HS-5 (cell line): ENCODE data around the gene SLC22A31.
"Not testable (repeated sequence)": the region's sequence is repeated elsewhere in the genome, so short reads cannot be mapped to it uniquely, and the experiment has no call there.

Experiments
- DNase-seq: peaks from one replicate; pipeline ENCODE4 v3.0.0-alpha.2; 2012; ENCODE audit warnings: low read depth

Gene SLC22A31

DNA sequence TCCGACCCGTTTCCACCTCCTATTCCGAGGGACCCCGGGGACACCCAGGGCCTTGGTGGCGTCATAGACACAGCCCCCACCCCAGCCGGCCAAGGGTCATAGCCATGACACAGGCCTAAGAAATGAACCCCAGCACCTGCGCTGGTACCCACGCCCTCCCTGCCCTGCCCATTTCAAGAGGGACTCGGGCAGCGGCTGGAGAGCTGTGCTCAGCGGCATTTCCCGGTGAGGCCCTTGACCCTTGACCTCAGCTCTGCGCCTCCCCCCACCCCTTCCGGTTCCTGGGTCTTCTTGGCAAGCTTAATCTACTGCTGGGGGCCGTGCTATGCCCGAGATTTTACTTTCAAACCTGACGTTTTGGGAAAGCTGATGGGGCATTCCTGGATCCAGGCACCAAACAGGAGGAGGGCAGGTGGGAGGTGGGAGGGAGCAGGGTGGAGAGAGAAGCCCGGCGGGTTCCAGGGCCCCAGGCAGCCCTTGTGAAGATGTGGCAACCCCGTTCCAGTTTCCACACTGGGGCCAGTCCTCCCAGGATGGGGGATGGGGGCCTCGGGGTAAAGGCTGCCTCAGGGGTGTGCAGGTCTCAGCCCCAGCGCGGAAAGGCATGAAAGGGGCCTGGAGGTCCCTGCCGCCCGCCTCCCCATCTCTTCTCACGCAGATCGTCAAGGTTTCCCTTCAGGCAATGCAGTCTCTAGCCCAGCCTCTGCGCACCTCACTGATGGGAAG, at the start of gene SLC22A31:
SLC22A31 (minus strand) TSS at position 414 of the 726 bp plus-strand sequence; CDS start at position 378, 36 bp downstream.
- no peak for DNase-seq

- no peak for DNase-seq
Measured at GRCh38 chr16:89248196-89248982, 48.1 kb upstream of the SLC22A31 start.

DNA sequence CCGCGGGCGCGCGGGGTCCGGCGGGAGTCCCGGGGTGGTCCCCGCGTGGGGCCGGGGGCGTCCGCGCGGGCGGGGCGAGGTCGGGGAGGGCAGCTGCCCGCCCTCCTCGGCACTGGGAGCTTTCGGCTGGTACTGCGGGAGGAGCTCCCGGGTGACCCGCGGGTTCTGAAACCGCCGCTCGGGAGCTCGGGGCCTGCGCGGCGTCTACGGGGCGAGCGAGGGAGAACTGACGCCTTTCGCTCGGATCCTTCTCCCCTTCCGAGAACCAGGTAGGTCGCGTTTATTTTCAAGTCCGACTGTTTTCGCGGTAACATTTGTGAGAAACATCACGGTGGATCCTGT, 47.4 kb upstream of the SLC22A31 start:
- not testable (repeated sequence) for DNase-seq

- no peak for DNase-seq
Measured at GRCh38 chr16:89246903-89247733, 46.8 kb upstream of the SLC22A31 start.

GRCh38 chr16:89246383-89246902, 46.1 kb upstream of the SLC22A31 start:
- no peak for DNase-seq

DNA sequence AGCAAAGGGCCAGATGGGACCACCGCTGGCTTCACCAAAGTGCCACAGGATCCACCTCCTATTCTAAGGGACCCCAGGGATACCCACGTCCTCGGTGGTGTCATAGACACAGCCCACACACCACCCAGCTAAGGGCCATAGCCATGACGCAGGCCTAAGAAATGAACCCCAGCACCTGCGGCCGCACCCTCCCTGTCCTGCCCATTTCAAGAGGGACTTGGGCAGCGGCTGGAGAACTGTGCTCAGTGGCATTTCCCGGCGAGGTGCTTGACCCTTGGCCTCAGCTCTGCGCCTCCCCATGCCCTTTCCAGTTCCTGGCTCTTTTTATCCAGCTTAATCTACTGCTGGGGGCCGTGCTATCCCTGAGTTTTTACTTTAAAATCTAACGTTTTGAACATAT, 44.4 kb upstream of the SLC22A31 start:
- DNase-seq, result no peak

- DNase-seq, result not testable (repeated sequence)
Measured at GRCh38 chr16:89244264-89244663, 43.9 kb upstream of the SLC22A31 start.

- DNase-seq, result no peak
Measured at GRCh38 chr16:89243664-89244063, 43.3 kb upstream of the SLC22A31 start.

DNA sequence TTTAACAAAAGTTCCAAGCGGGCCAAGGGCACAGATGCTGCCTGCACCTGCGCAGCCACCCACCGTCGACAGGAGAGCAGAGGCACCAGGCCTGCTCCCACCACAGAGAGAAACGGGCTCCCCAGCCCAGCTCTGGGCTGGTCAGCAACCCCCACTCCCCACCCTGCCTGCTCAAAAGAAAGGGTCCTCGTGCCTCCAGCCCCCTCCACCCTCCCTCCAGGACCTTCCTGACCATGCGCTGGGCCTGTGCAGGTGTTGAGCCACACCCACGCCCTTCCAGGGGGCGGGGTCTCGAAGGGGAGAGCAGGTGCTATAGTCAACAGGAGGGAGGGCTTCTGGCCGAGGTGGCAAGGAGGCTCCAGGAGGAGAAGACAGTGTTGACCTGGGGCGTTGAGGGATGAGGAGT, 42.5 kb upstream of the SLC22A31 start:
- no peak for DNase-seq

DNA sequence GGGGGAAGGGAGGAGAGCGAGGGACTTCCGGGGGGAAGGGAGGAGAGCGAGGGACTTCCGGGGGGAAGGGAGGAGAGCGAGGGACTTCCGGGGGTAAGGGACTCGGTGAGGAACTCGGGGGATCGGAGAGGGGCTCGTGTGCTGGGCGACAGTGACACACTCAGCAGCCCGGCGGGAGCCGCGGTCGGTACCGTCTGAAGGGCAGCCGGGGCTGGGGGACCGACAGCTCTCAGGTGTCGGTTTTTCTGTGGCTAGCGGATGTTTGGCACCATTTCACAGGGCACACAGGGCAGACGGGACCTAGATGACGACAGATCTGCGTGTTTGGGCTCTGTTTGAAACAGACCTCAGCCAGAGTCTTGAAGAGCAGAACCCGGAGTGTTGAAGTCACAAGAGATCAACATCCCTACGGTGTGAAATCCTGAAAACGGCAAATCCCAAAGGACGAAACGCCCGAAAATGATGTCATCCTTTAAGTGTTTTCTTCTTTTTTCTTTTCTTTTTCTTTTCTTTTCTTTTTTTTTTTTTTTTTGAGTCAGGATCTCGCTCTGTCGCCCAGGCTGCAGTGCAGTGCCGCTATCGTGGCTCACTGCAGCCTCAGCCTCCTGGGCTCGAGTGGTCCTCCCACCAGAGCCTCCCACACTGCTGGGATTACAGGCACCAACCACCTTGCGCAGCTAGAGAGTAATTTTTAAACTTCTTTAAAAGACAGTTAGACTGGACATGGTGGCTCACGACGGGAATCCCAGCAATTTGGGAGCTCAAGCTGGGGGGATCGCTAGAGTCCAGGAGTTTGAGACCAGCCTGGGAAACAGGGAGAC, 41.1 kb upstream of the SLC22A31 start:
- peak; percentile 30 for DNase-seq

DNA sequence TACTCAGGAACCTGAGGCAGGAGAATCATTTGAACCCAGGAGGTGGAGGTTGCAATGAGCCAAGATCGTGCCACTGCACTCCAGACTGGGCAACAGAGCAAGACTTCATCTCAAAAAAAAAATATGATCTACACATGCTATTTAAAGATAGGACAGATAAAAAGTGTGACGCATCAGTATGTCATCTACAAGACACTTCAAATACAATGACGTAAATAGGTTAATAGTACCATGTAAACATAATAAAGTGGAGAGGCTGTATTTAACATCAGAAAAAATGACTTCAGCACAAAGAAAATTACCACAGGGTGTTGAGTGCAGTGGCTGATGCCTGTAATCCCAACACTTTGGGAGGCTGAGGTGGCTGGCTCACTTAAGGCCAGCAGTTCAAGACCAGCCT, 37.4 kb upstream of the SLC22A31 start:
- no peak for DNase-seq

- no peak for DNase-seq
Measured at GRCh38 chr16:89233678-89234490, 33.5 kb upstream of the SLC22A31 start.

- no peak for DNase-seq
Measured at GRCh38 chr16:89232107-89232506, 31.8 kb upstream of the SLC22A31 start.

- DNase-seq, result no peak
Measured at GRCh38 chr16:89230255-89230654, 29.9 kb upstream of the SLC22A31 start.

DNA sequence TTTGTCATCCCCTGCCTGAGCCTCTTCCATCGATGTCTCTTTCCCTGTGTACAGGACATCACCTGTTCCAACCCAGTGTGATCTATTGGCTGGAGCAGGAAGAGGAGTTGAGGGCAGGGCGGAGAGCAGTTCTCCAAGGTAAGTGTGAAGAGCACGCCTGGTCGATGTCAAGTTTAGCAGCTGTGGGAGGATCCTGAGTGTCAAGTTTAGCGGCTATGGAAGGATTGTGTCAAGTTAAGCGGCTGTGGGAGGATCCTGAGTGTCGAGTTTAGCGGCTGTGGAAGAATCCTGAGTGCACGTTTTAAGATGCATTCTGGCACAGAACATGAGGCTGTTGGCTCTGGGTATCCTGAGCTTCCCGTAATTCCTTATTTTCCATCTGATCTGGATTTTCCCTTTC, 24.3 kb upstream of the SLC22A31 start:
- no peak for DNase-seq

DNA sequence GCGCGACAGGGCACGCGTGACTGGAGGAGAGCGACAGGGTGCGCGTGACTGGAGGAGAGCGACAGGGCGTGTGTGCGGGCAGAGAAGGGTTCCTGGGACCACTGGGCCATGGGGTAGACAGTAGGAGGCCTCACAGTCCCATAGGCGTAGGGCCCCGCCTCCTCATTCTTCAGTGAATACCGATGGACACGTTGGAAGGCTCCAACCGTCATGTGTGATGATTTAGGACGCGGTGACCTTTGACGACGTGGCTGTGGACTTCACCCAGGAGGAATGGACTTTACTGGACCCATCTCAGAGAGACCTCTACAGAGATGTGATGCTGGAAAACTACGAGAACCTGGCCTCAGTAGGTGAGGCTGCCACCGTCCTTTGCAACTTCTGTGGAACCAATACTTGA, 22.6 kb upstream of the SLC22A31 start:
- no peak for DNase-seq

DNA sequence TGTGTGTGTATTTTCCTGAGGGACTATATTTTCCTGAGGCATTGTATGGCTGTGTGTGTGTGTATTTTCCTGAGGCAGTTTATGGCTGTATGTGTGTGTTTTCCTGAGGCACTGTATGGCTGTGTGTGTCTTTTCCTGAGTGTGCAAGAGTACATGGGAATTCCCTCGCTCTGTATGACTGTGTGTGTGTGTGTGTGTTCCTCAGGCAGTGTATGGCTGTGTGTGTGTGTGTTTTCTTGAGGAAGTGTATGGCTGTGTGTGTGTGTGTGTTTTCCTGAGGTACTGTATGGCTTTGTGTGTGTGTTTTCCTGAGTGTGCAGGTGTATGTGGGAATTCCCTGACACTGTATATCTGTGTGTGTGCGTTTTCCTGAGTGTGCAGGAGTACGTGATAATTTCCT, 21.3 kb upstream of the SLC22A31 start:
- DNase-seq, result no peak

DNA sequence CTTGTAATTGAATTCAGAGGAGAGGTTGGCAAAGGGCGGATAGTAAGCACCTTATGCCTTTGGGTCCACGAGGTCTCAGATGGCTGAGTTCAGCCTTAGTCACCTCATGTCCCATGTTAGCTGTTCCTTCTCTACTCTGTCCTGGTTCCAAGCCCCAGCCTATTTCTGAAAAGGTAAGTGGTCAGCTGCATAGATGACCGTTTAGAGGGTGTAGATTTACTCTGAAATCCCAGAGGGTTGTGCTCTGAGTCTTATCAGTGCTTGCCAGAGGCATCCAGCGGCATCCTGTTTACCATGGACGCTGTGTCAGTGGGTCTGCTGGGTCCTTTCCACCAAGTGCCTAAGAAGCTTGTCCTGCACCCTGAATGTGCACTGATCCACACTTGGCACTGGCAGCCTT, 19.0 kb upstream of the SLC22A31 start:
- DNase-seq, result no peak

GRCh38 chr16:89217388-89218191, 17.3 kb upstream of the SLC22A31 start, which contains the start of gene ZNF778:
Gene ZNF778, plus strand, starts transcription at chr16:89217703. Its CDS starts 3,425 bp downstream, at chr16:89221128.
- peak; percentile 23 for DNase-seq

DNA sequence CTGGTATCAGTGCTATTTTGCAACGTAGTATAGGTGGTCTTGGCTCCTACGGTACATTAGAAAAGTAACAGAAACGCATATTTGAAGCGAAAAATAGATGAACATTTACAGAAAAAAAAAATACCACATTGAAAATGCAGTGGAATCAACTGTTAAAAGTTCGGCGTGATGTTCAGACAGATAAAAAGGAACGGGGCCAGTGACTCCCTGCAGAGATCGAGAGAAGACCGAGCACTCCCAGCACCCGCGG, 16.7 kb upstream of the SLC22A31 start:
- DNase-seq, result no peak
